SU-DHL-6 (cell line): ENCODE data around the gene RPP25L.

Experiments used
- H2AFZ ChIP-seq: fragments of 200-600 bp; sonication (generic); 2 replicates; pipeline ENCODE4 v1.6.1; 2014; ENCODE audit warnings: low read depth, mild to moderate bottlenecking, moderate library complexity, mixed read lengths, antibody characterized with exemption, low read length; ENCODE audit not compliant: severe bottlenecking
- H3F3A ChIP-seq: fragments of 200-600 bp; shearing (Covaris generic); 2 replicates; pipeline ENCODE4 v1.6.0; 2016; ENCODE audit warnings: antibody characterized with exemption, mild to moderate bottlenecking; ENCODE audit not compliant: insufficient read depth
- H3K27ac ChIP-seq: fragments of 200-600 bp; sonication (generic); 2 replicates; pipeline ENCODE4 v1.5.1; 2016; ENCODE audit warnings: low read depth, mild to moderate bottlenecking, low read length, moderate library complexity, mixed read lengths
- H3K27me3 ChIP-seq: fragments of 200-600 bp; sonication (generic), shearing (Covaris generic); 2 replicates; pipeline ENCODE4 v1.6.0; 2014; ENCODE audit warnings: mild to moderate bottlenecking, low read length
- H3K36me3 ChIP-seq: fragments of 200-600 bp; sonication (generic); 2 replicates; pipeline ENCODE4 v1.6.1; 2014; ENCODE audit warnings: mild to moderate bottlenecking, low read length, mixed read lengths
- H3K4me2 ChIP-seq: fragments of 300-600, 200-600 bp; shearing (Covaris generic), sonication (generic); 2 replicates; pipeline ENCODE4 v1.6.0; 2014; ENCODE audit warnings: low read length, low read depth, mild to moderate bottlenecking; ENCODE audit not compliant: poor library complexity, severe bottlenecking
- H3K4me3 ChIP-seq: fragments of 200-600 bp; sonication (generic); 2 replicates; pipeline ENCODE4 v1.5.1; 2014; ENCODE audit warnings: antibody characterized with exemption, low read length, mild to moderate bottlenecking, mixed read lengths; ENCODE audit not compliant: insufficient read depth, poor library complexity, severe bottlenecking
- H3K79me2 ChIP-seq: fragments of 200-600 bp; sonication (generic); 2 replicates; pipeline ENCODE4 v1.6.1; 2014; ENCODE audit warnings: mild to moderate bottlenecking, low read length, moderate library complexity; ENCODE audit not compliant: insufficient read depth
- H3K9ac ChIP-seq: fragments of 200-600 bp; sonication (generic); 2 replicates; pipeline ENCODE4 v1.7.0; 2014; ENCODE audit warnings: mild to moderate bottlenecking, low read length
- H3K9me2 ChIP-seq: fragments of 200-600 bp; sonication (generic); replicated peaks from 2 replicates; pipeline ENCODE4 v1.6.1; 2014; ENCODE audit warnings: low read length; ENCODE audit not compliant: insufficient read depth
- H3K9me3 ChIP-seq: fragments of 200-600 bp; sonication (generic); 2 replicates; pipeline ENCODE4 v1.6.1; 2014; ENCODE audit warnings: low read length, mixed read lengths; ENCODE audit not compliant: insufficient read depth
- H4K20me1 ChIP-seq: fragments of 200-600 bp; sonication (generic); 2 replicates; pipeline ENCODE4 v1.6.1; 2014; ENCODE audit warnings: low read depth, mild to moderate bottlenecking, antibody characterized with exemption, low read length, moderate library complexity, mixed read lengths
- EZH2phosphoT487 ChIP-seq: fragments of 200-600 bp; sonication (generic), shearing (Covaris generic); conservative IDR thresholded peaks from 2 replicates; pipeline ENCODE4 v1.6.1; 2018; ENCODE audit warnings: mild to moderate bottlenecking, antibody characterized with exemption, low read length, moderate library complexity, mixed read lengths
- TF ChIP-seq, protein P1 (sequence below): fragments of 200-600 bp; sonication (generic); IDR thresholded peaks from one replicate; pipeline ENCODE4 v1.5.1; 2017; ENCODE audit warnings: antibody characterized with exemption, mild to moderate bottlenecking, low read length, moderate library complexity; ENCODE audit not compliant: insufficient read depth, poor library complexity, severe bottlenecking

Gene RPP25L

DNA sequence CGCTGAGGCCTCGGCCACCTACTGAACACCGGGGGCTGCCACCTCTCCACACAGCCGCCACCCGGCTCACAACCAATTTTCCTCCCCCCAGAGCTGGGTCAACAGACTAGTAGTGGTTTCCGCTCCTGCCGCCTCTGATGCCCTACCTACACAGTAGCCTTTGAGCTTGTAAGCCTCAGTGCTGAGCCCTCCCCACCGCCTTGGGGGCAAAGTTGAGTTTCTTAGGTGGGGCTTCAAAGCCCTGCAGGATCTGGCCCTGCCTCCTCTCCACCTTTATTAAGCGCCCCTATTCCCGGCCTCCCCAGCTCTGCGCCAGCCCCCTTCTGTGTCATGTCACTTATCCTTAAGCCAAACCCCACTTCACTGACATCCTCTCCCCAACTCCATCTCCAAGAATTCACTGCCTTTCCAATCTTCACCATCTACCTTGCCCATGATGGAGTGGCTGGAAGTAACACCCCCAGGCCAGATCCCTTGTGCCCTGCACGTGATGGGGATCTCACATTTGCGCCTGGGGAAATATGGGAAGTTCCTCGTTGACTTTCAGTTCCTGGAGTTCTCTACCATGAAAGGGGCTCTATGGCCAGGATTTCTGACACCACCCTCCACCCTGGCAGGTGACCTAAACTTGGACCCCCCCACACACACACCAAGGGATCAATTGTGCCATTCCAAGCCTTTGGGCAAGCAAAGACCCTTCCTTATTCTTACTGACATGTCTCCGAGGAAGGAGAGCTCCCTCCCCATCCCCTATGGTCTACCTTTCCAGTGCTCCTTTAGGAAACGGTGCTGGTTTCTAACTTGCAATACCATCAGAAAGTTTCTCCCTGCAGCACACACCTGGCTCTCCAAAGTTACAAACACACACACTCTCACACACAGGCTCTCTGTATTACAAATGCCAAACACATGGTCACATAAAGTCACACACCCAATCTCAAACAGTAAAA, 19.7 kb downstream of the RPP25L start:
- Histone ChIP-seq H4K20me1 (no peaks in the 10 kb centered on the region), H3K9ac (no peak overlapping the region), H3K9me2 (no peaks in the 10 kb centered on the region), H3K4me2 (no peak overlapping the region), H3K27me3 (no peaks in the 10 kb centered on the region), H3F3A (no peaks in the 10 kb centered on the region), H3K27ac (no peak overlapping the region), H2AFZ (no peak overlapping the region), H3K9me3 (no peaks in the 10 kb centered on the region), H3K36me3 (no peaks in the 10 kb centered on the region), H3K79me2 (no peaks in the 10 kb centered on the region), H3K4me3 (no peak overlapping the region)
- no peak for TF ChIP-seq EZH2phosphoT487
- TF ChIP-seq, protein P1, sequence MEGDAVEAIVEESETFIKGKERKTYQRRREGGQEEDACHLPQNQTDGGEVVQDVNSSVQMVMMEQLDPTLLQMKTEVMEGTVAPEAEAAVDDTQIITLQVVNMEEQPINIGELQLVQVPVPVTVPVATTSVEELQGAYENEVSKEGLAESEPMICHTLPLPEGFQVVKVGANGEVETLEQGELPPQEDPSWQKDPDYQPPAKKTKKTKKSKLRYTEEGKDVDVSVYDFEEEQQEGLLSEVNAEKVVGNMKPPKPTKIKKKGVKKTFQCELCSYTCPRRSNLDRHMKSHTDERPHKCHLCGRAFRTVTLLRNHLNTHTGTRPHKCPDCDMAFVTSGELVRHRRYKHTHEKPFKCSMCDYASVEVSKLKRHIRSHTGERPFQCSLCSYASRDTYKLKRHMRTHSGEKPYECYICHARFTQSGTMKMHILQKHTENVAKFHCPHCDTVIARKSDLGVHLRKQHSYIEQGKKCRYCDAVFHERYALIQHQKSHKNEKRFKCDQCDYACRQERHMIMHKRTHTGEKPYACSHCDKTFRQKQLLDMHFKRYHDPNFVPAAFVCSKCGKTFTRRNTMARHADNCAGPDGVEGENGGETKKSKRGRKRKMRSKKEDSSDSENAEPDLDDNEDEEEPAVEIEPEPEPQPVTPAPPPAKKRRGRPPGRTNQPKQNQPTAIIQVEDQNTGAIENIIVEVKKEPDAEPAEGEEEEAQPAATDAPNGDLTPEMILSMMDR: no peak

DNA sequence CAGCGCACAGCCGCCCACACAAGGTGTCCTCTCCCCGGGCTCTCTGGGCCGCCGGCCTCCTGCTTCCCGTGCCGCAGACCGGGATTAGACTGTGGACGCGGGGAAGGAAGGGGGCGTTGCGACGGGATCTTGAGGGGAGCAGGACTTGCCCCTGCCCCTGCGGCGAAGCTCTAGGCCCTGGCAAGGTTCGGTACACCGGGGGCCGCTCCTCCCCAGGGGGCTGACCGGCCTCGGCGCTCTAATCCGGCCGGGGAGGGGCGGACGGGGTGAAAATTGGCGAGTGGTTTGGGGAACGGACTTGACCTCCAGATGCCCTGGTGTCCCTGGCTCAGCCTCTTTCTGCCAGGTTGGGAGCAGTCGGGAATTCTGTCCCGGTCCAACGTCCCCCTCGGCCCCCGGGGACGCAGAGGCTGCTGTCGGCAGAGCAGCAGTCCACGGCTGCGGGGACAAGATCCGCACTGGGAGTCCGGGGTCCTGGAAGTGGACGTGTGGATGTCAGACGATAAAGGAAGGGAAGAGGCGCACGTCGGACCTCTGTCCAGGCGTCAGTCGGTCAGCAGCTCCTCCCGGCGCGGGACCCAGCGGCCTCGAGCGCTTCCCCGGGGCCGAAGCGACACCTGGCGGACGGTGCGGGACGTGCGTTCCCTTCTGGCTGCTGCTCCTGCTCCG, 20.5 kb downstream of the RPP25L start:
- Histone ChIP-seq H2AFZ (no peak overlapping the region), H4K20me1 (no peaks in the 10 kb centered on the region), H3K4me2 (no peak overlapping the region), H3K9ac (no peak overlapping the region), H3K27ac (no peak overlapping the region), H3K9me3 (no peaks in the 10 kb centered on the region), H3K9me2 (no peaks in the 10 kb centered on the region), H3K27me3 (no peaks in the 10 kb centered on the region), H3K4me3 (no peak overlapping the region), H3K36me3 (no peaks in the 10 kb centered on the region), H3F3A (no peaks in the 10 kb centered on the region), H3K79me2 (no peaks in the 10 kb centered on the region)
- no peak for TF ChIP-seq EZH2phosphoT487
- TF ChIP-seq, protein P1: peak; percentile 86

DNA sequence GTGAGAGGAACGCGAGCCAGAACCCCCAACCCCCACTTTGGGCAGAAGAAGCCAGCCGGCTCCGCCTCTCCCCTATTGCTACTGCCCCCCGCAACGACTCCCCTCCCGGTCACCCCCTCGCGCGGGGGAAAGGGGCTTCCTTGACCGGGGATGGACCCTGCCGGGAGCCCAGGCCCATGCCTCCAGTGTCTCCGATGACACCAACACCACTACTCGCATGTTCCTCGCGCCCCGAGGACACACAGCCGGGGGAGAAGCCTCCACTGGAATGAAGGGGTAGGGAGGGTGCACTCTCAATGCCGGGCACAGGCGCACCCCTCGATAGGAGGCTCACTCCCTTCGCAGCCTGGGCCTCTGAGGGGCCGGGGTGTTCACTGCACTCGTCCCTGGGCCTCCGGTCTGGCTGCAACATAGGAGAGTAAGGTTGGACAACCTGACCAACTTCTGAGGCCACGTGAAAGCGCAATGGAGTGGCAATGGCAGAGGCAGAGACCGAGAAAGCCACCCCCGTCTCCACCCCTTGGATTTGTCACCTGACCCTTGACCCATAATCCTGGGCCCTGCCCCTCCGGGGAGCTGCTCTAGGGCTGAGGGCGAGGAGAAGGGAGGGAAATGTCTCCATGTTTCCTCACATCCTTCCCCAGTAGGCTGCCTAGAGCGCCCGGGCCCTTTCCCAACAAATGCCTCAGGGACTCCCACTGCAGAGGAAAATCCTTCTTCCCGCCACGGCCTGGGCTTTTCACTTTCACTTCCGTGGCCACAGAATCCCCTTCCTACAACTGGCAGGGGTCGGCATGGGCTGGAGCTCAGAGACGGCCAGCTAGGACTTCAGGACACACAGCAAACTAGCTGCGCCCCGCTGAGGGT, 21.3 kb downstream of the RPP25L start:
- Histone ChIP-seq H3K4me3 (no peak overlapping the region), H3K27ac (no peak overlapping the region), H3K79me2 (no peaks in the 10 kb centered on the region), H4K20me1 (no peaks in the 10 kb centered on the region), H3K9ac (no peak overlapping the region), H3K9me2 (no peaks in the 10 kb centered on the region), H3K36me3 (no peaks in the 10 kb centered on the region), H3F3A (no peaks in the 10 kb centered on the region), H3K4me2 (no peak overlapping the region), H3K9me3 (no peaks in the 10 kb centered on the region), H2AFZ (no peak overlapping the region), H3K27me3 (no peaks in the 10 kb centered on the region)
- no peak for TF ChIP-seq EZH2phosphoT487
- TF ChIP-seq, protein P1: no peak
